ENCODE measurements around the gene RBFOX1.

RBFOX1 gene

GRCh38 chr16:7716660-7717550 lies 384.3 kb downstream of the RBFOX1 start:
- no peak for DNase-seq

- DNase-seq, result no peak
Measured at GRCh38 chr16:7722761-7723160, 390.1 kb downstream of the RBFOX1 start.

- DNase-seq, result no peak
Measured at GRCh38 chr16:7731141-7731540, 398.5 kb downstream of the RBFOX1 start.

GRCh38 chr16:7736138-7736665 lies 403.6 kb downstream of the RBFOX1 start:
- no peak for DNase-seq

- no peak for DNase-seq
Measured at GRCh38 chr16:7742626-7743025, 410.0 kb downstream of the RBFOX1 start.

GRCh38 chr16:7744546-7745264 lies 412.1 kb downstream of the RBFOX1 start:
- DNase-seq, result no peak

- no peak for DNase-seq
Measured at GRCh38 chr16:7745276-7745675, 412.6 kb downstream of the RBFOX1 start.

- no peak for DNase-seq
Measured at GRCh38 chr16:7746941-7747340, 414.3 kb downstream of the RBFOX1 start.

GRCh38 chr16:7748522-7748921 lies 415.9 kb downstream of the RBFOX1 start:
- no peak for DNase-seq

- DNase-seq, result no peak
Measured at GRCh38 chr16:7755347-7755882, 422.8 kb downstream of the RBFOX1 start.

Measured in Kasumi-1 (cell line).